Ovary (tissue), 9 donors: ENCODE data around the gene TMEM69. TPM values are rescaled to one million over a fixed set of nuclear protein-coding genes. Genes with fewer than 3 reads are reported as not detected.
"Not testable (repeated sequence)": the region's sequence is repeated elsewhere in the genome, so short reads cannot be mapped to it uniquely, and the experiment has no call there.

Experiments
- DNase-seq, 5 donors: peaks; one replicate each; pipeline ENCODE4 v3.0.0-alpha.2; 2019 to 2020
- H3K27ac ChIP-seq, 2 donors: fragments of 200-600 bp; one replicate each; pipeline versions ENCODE4 v1.5.1 to v1.8.0; 2019 to 2022
- H3K27me3 ChIP-seq: fragments of 200-600 bp; one replicate; pipeline ENCODE4 v1.8.0; 2022
- H3K36me3 ChIP-seq: fragments of 200-600 bp; sonication (generic); one replicate; pipeline ENCODE4 v1.5.1; 2019
- H3K4me1 ChIP-seq: one replicate; pipeline ENCODE4 v1.8.1; 2013; ENCODE audit warnings: mild to moderate bottlenecking, moderate library complexity; ENCODE audit not compliant: insufficient read depth
- H3K4me3 ChIP-seq: fragments of 200-600 bp; sonication (generic); one replicate; pipeline ENCODE4 v1.5.1; 2017
- H3K9me3 ChIP-seq, 2 donors: fragments of 200-600 bp in 1 of 2; sonication (generic) in 1 of 2; one replicate each; pipeline versions ENCODE4 v1.5.1 to v1.8.1; 2013 to 2019; ENCODE audit warnings: mild to moderate bottlenecking in 1 of 2, moderate library complexity in 1 of 2
- EP300 ChIP-seq: sonication (generic); formaldehyde crosslinking; IDR thresholded peaks from one replicate; pipeline ENCODE4 v1.6.1; 2017; ENCODE audit warnings: antibody characterized with exemption
- POLR2A ChIP-seq: fragments of 450-650 bp; IDR thresholded peaks from one replicate; pipeline ENCODE4 v1.6.1; 2017; ENCODE audit warnings: antibody characterized with exemption, mild to moderate bottlenecking, moderate library complexity
- WGBS, 3 donors: extraction: QIAGEN DNeasy Blood & Tissue Kit in 1 of 3; methylation state at CpG; one replicate each; pipeline versions ENCODE4 v1.1.5 to v1.1.7; 2013 to 2017; 5-methylcytosine and 5-hydroxymethylcytosine counted together
- intact Hi-C, 4 donors: fragments of 100-400 bp; cut with DNase I; formaldehyde crosslinking; loops; one replicate each; pipeline versions ENCODE4 v1.11.0 to v1.15.1; 2022 to 2023
- polyA plus RNA-seq, 2 donors: library from polyadenylated mRNA; stranded (reverse); fragments of 200-250 nt in 1 of 2; fragments of 350-450 nt in 1 of 2; fragmentation: Illumina TruSeq in 1 of 2; extraction: RNeasy Lipid Tissue Mini Kit (QIAGEN cat#74804) in 1 of 2; gene quantifications; one replicate each; pipeline ENCODE4 v1.2.3, GENCODE V29; 2013 to 2014
- total RNA-seq, 7 donors: library from RNA; depleted of rRNA in 2 of 7; stranded (reverse); fragments of >200 nt in 2 of 7; fragmentation: NEBNext Ultra II Directional in 3 of 7; extraction: Animal tissue kit (Norgen Biotek cat#: 25700) in 3 of 7; gene quantifications; one replicate each; pipeline versions ENCODE4 v1.1.0 to v1.2.4, GENCODE V29; 2016 to 2023
- TF ChIP-seq, protein P1 (sequence below), 3 donors: fragments of 450-650 bp in 2 of 3; fragments of 200-600 bp in 1 of 3; IDR thresholded peaks; one replicate each; pipeline versions ENCODE4 v1.5.1 to v1.8.0; 2016 to 2022; ENCODE audit warnings: antibody characterized with exemption in 3 of 3, mild to moderate bottlenecking in 1 of 3
- donor health status: DM: no; HTN: no; CAD: no; lungs with moderate emphysema.
- donor health status: DM: no; HTN: no; CAD: no.
- donor health status: Bipolar disorder and iron deficiency.
- donor health status: DM: yes; HTN: yes; CAD: no.
- donor health status: DM: no; HTN: no; CAD: no.
- donor health status: DM: yes; HTN: yes; CAD: no.

TMEM69 gene
- total and polyA plus RNA-seq, 9 donors = 16.1 to 35.5 (median 19.4) TPM

GRCh38 chr1:45686288-45687013 is 1.5 kb upstream of the TMEM69 start, which contains the start of gene GPBP1L1:
GPBP1L1 (minus strand) TSS chr1:45686533; CDS start chr1:45659087, 27,446 bp downstream.
- 0 to 1% (median 0%) methylated on average over 52 of the region's 52 CpGs for WGBS, 3 donors
- H3K4me1 ChIP-seq = peaks cover 4% of the 10 kb centered on the region
- no peaks in the 10 kb centered on the region for H3K9me3 ChIP-seq
- TF ChIP-seq POLR2A (peak; percentile 85), EP300 (no peak)
- TF ChIP-seq, protein P1, sequence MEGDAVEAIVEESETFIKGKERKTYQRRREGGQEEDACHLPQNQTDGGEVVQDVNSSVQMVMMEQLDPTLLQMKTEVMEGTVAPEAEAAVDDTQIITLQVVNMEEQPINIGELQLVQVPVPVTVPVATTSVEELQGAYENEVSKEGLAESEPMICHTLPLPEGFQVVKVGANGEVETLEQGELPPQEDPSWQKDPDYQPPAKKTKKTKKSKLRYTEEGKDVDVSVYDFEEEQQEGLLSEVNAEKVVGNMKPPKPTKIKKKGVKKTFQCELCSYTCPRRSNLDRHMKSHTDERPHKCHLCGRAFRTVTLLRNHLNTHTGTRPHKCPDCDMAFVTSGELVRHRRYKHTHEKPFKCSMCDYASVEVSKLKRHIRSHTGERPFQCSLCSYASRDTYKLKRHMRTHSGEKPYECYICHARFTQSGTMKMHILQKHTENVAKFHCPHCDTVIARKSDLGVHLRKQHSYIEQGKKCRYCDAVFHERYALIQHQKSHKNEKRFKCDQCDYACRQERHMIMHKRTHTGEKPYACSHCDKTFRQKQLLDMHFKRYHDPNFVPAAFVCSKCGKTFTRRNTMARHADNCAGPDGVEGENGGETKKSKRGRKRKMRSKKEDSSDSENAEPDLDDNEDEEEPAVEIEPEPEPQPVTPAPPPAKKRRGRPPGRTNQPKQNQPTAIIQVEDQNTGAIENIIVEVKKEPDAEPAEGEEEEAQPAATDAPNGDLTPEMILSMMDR (IDR thresholded peaks at IDR 0.05) = no peak
- peak within 1 kb of the TSS; percentile 92 to 96 for H3K27ac ChIP-seq
- no peaks in the 10 kb centered on the region for H3K36me3 ChIP-seq
- no peaks in the 10 kb centered on the region for H3K27me3 ChIP-seq
- peak within 1 kb of the TSS; percentile 98 for H3K4me3 ChIP-seq
- intact Hi-C loops = loop anchor here in 1 of 4 donors (5.0 kb wide), 1 partner anchor 104 kb away; the partner anchor contains the start of gene NASP
- DNase-seq = peak; percentile 97 to 98 (median 98)

DNA sequence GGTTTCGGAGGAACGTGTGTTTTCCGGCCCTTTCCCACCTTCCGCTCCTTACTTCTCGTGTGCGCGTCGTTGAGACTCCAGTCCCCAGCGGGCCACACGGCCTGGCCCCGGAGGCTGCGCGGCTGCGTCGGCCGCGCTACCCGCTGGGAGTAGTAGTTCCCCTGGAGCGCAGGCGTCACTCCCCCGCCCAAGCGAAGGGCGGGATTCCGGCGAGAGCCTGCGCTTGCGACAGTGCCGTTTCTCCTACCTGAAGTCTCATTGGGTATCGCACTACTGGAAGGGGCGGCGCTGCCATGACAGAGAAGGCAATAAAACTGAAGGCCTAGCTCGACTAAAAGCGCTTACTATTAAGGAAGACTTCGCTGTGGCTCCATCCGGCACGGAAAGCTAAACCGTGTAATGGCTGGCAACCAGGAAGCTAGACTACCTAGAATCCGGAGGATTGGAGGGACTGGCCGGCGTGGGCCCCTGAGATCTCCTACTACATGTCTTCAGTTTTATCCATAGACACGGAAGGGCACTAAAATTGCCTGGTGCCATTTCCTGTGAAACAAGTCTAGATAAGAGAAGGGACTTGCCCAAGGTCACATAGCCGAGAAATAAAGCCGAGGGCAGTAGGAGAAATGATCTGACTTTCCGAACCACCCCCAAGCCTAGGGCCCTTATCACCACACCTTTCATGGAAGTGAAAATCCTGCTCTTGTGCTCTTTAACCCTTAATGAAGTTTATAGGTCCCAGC is 797 bp upstream of the TMEM69 start:
- H3K4me1 ChIP-seq = peaks cover 3% of the 10 kb centered on the region
- 0 to 1% (median 0%) methylated on average over 41 to 44 of the region's 44 CpGs for WGBS, 3 donors
- intact Hi-C loops = loop anchor here in 1 of 4 donors (5.0 kb wide), 1 partner anchor 105 kb away; the partner anchor contains the start of gene NASP
- no peaks in the 10 kb centered on the region for H3K27me3 ChIP-seq
- DNase-seq = peak; percentile 96 to 98 (median 97)
- peak overlapping the region; percentile 92 to 96 for H3K27ac ChIP-seq
- no peaks in the 10 kb centered on the region for H3K9me3 ChIP-seq
- H3K4me3 ChIP-seq = peak overlapping the region; percentile 98
- H3K36me3 ChIP-seq = no peaks in the 10 kb centered on the region
- TF ChIP-seq, protein P1 (IDR thresholded peaks at IDR 0.05) = no peak
- TF ChIP-seq POLR2A (peak; percentile 71), EP300 (peak; percentile 17)

- H3K27ac ChIP-seq, H3K4me3 ChIP-seq, H3K4me1 ChIP-seq, H3K36me3 ChIP-seq, H3K9me3 ChIP-seq, H3K27me3 ChIP-seq, intact Hi-C loops, DNase-seq: not testable (repeated sequence)
- 70 to 75% (median 71%) methylated on average over 8 of the region's 8 CpGs for WGBS, 3 donors
These were observed 5.8 kb downstream of the TMEM69 start for GRCh38 chr1:45693811-45694210.

DNA sequence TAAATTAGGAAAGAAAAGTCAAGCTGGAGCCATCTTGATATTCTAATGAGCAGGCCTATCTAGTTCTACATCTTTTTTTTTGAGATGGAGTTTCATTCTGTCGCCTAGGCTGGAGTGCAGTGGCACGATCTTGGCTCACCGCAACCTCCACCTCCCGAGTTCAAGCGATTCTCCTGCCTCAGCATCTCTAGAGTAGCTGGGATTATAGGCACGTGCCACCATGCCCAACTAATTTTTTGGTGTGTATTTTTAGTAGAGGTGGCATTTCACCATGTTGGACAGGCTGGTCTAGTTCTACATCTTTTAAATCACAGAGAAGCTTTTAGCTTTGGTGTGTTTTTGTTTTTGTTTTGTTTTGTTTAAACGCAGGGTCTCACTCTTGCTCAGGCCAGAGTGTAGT is 6.8 kb downstream of the TMEM69 start:
- Histone ChIP-seq H3K4me3 (no peak overlapping the region), H3K9me3 (no peaks in the 10 kb centered on the region), H3K4me1 (no peaks in the 10 kb centered on the region), H3K27me3 (no peaks in the 10 kb centered on the region), H3K36me3 (no peaks in the 10 kb centered on the region), H3K27ac (no peak overlapping the region)
- 78 to 83% (median 80%) methylated on average over 7 of the region's 7 CpGs for WGBS, 3 donors
- DNase-seq = no peak
- TF ChIP-seq POLR2A (no peak), EP300 (no peak)
- TF ChIP-seq, protein P1 (IDR thresholded peaks at IDR 0.05) = no peak
- intact Hi-C loops = no loop called here
